ENCODE results near the gene TPK1. TPM values are rescaled to one million over a fixed set of nuclear protein-coding genes. Genes with fewer than 3 reads are reported as not detected.
A peak's percentile ranks its signal among the peaks of the same experiment; 100 is the strongest.

Gene TPK1
- total RNA-seq, 1 donor = 6.9 TPM

GRCh38 chr7:144862612-144863319, 26.9 kb upstream of the TPK1 start:
- Histone ChIP-seq H3K27ac (ENCODE audit: low read depth, low read length) (no peak overlapping the region), H3K79me2 (ENCODE audit: insufficient read depth, low read length) (no peaks in the 10 kb centered on the region), H4K20me1 (ENCODE audit: insufficient read depth, low read length) (no peaks in the 10 kb centered on the region), H3K36me3 (ENCODE audit: insufficient read depth, low read length) (no peaks in the 10 kb centered on the region), H2AFZ (ENCODE audit: low read length) (no peak overlapping the region), H3K4me3 (ENCODE audit: insufficient read depth, low read length) (no peak overlapping the region), H3K9me3 (ENCODE audit: low read depth, low read length) (no peaks in the 10 kb centered on the region), H3K27me3 (ENCODE audit: insufficient read depth, low read length) (no peaks in the 10 kb centered on the region), H3K4me1 (ENCODE audit: insufficient read depth, low read length) (no peaks in the 10 kb centered on the region), H3K4me2 (ENCODE audit: insufficient read depth, low read length) (no peak overlapping the region)
- TF ChIP-seq CTCF (IDR thresholded peaks at IDR 0.05; ENCODE audit: extremely low read depth, low read depth, low read length) = no peak
- no peak for DNase-seq (ENCODE audit: insufficient read length, low spot score, missing footprints)

GRCh38 chr7:144859739-144860138, 23.9 kb upstream of the TPK1 start:
- Histone ChIP-seq H3K36me3 (ENCODE audit: insufficient read depth, low read length) (no peaks in the 10 kb centered on the region), H4K20me1 (ENCODE audit: insufficient read depth, low read length) (no peaks in the 10 kb centered on the region), H3K9me3 (ENCODE audit: low read depth, low read length) (no peaks in the 10 kb centered on the region), H3K4me3 (ENCODE audit: insufficient read depth, low read length) (no peak overlapping the region), H3K79me2 (ENCODE audit: insufficient read depth, low read length) (no peaks in the 10 kb centered on the region), H2AFZ (ENCODE audit: low read length) (no peak overlapping the region), H3K4me2 (ENCODE audit: insufficient read depth, low read length) (no peak overlapping the region), H3K4me1 (ENCODE audit: insufficient read depth, low read length) (no peaks in the 10 kb centered on the region), H3K27ac (ENCODE audit: low read depth, low read length) (no peak overlapping the region), H3K27me3 (ENCODE audit: insufficient read depth, low read length) (no peaks in the 10 kb centered on the region)
- DNase-seq (ENCODE audit: insufficient read length, low spot score, missing footprints) = no peak
- no peak for TF ChIP-seq CTCF (IDR thresholded peaks at IDR 0.05; ENCODE audit: extremely low read depth, low read depth, low read length)

- Histone ChIP-seq H3K4me2 (ENCODE audit: insufficient read depth, low read length) (no peak overlapping the region), H3K27ac (ENCODE audit: low read depth, low read length) (no peak overlapping the region), H3K4me3 (ENCODE audit: insufficient read depth, low read length) (no peak overlapping the region), H3K4me1 (ENCODE audit: insufficient read depth, low read length) (no peaks in the 10 kb centered on the region), H3K27me3 (ENCODE audit: insufficient read depth, low read length) (peaks cover 1% of the 10 kb centered on the region), H3K9me3 (ENCODE audit: low read depth, low read length) (no peaks in the 10 kb centered on the region), H4K20me1 (ENCODE audit: insufficient read depth, low read length) (no peaks in the 10 kb centered on the region), H3K79me2 (ENCODE audit: insufficient read depth, low read length) (no peaks in the 10 kb centered on the region), H2AFZ (ENCODE audit: low read length) (no peak overlapping the region), H3K36me3 (ENCODE audit: insufficient read depth, low read length) (no peaks in the 10 kb centered on the region)
- DNase-seq (ENCODE audit: insufficient read length, low spot score, missing footprints) = no peak
- TF ChIP-seq CTCF (IDR thresholded peaks at IDR 0.05; ENCODE audit: extremely low read depth, low read depth, low read length) = no peak
Measured at GRCh38 chr7:144857463-144857862, 21.6 kb upstream of the TPK1 start.

- H3K9me3 ChIP-seq (ENCODE audit: low read depth, low read length) = no peaks in the 10 kb centered on the region
- H3K27ac ChIP-seq (ENCODE audit: low read depth, low read length) = no peak overlapping the region
- H3K27me3 ChIP-seq (ENCODE audit: insufficient read depth, low read length) = peaks cover 3% of the 10 kb centered on the region
- H3K4me2 ChIP-seq (ENCODE audit: insufficient read depth, low read length) = no peak overlapping the region
- no peaks in the 10 kb centered on the region for H4K20me1 ChIP-seq (ENCODE audit: insufficient read depth, low read length)
- TF ChIP-seq CTCF (IDR thresholded peaks at IDR 0.05; ENCODE audit: extremely low read depth, low read depth, low read length) = peak; percentile 61
- no peak for DNase-seq (ENCODE audit: insufficient read length, low spot score, missing footprints)
- no peaks in the 10 kb centered on the region for H3K79me2 ChIP-seq (ENCODE audit: insufficient read depth, low read length)
- H2AFZ ChIP-seq (ENCODE audit: low read length) = no peak overlapping the region
- no peaks in the 10 kb centered on the region for H3K36me3 ChIP-seq (ENCODE audit: insufficient read depth, low read length)
- no peak overlapping the region for H3K4me3 ChIP-seq (ENCODE audit: insufficient read depth, low read length)
- H3K4me1 ChIP-seq (ENCODE audit: insufficient read depth, low read length) = no peaks in the 10 kb centered on the region
Measured at GRCh38 chr7:144854839-144855424, 19.1 kb upstream of the TPK1 start.
